ENCODE results near the gene PRDM4. TPM values are rescaled to one million over a fixed set of nuclear protein-coding genes. Genes with fewer than 3 reads are reported as not detected.

Gene PRDM4
- total RNA-seq, 1 experiment from 2014 or later: 20.5 TPM

DNA sequence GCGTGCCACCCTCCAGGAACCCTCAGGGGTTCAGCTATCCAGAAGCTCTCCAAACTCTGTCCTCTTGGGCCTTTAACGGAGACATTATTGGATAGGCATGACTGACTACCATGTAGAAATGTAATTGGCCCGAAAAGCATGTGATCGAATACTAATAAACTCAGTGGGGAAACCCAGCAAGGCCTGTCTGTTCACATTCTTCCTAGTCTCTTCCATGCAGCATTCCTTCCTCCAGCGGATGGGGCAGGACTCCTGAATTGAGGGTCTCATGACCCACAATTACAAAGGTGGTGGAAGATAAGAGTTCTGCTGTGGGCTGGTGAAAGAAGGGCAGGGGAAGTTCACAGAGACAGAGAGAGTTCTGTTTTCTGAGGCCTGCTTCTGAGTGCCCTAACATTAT is 6.5 kb upstream of the PRDM4 start (continued):
- TF ChIP-seq, protein P1, sequence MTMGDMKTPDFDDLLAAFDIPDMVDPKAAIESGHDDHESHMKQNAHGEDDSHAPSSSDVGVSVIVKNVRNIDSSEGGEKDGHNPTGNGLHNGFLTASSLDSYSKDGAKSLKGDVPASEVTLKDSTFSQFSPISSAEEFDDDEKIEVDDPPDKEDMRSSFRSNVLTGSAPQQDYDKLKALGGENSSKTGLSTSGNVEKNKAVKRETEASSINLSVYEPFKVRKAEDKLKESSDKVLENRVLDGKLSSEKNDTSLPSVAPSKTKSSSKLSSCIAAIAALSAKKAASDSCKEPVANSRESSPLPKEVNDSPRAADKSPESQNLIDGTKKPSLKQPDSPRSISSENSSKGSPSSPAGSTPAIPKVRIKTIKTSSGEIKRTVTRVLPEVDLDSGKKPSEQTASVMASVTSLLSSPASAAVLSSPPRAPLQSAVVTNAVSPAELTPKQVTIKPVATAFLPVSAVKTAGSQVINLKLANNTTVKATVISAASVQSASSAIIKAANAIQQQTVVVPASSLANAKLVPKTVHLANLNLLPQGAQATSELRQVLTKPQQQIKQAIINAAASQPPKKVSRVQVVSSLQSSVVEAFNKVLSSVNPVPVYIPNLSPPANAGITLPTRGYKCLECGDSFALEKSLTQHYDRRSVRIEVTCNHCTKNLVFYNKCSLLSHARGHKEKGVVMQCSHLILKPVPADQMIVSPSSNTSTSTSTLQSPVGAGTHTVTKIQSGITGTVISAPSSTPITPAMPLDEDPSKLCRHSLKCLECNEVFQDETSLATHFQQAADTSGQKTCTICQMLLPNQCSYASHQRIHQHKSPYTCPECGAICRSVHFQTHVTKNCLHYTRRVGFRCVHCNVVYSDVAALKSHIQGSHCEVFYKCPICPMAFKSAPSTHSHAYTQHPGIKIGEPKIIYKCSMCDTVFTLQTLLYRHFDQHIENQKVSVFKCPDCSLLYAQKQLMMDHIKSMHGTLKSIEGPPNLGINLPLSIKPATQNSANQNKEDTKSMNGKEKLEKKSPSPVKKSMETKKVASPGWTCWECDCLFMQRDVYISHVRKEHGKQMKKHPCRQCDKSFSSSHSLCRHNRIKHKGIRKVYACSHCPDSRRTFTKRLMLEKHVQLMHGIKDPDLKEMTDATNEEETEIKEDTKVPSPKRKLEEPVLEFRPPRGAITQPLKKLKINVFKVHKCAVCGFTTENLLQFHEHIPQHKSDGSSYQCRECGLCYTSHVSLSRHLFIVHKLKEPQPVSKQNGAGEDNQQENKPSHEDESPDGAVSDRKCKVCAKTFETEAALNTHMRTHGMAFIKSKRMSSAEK (CRISPR knock-in tag; IDR thresholded peaks at IDR 0.05; ENCODE audit: borderline replicate concordance): no peak

DNA sequence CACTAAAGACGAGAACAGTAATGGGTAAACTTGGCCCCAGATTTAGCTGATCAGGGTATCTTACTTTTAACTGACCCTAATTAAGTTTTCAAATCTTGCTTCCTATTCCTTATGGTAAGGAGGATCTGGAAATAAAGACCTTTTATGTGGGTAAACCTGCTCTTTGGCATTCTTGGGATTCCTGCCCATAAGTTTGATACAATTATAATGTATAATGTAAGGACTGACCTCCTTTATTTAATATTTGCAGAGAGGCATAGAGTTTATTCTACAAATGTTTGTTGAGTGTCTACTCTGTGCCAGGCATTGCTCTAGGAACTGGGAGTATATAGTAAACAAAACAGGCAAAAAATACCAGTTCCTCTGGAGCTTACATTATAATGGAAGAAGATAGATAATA is 4.4 kb upstream of the PRDM4 start:
- Mint-ChIP-seq H3K4me3 (no peak overlapping the region), H3K36me3 (no peaks in the 10 kb centered on the region), H3K4me1 (peaks cover 4% of the 10 kb centered on the region), H3K27me3 (ENCODE audit: low read depth) (peaks cover 22% of the 10 kb centered on the region), H3K27ac (no peak overlapping the region), H3K9me3 (no peaks in the 10 kb centered on the region)
- POLR2A ChIA-PET: no interaction called here
- ATAC-seq (no peak), DNase-seq (ENCODE audit: low spot score) (no peak)
- TF ChIP-seq, protein P2, sequence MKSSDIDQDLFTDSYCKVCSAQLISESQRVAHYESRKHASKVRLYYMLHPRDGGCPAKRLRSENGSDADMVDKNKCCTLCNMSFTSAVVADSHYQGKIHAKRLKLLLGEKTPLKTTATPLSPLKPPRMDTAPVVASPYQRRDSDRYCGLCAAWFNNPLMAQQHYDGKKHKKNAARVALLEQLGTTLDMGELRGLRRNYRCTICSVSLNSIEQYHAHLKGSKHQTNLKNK (CRISPR knock-in tag; IDR thresholded peaks at IDR 0.05): no peak
- TF ChIP-seq, protein P3, sequence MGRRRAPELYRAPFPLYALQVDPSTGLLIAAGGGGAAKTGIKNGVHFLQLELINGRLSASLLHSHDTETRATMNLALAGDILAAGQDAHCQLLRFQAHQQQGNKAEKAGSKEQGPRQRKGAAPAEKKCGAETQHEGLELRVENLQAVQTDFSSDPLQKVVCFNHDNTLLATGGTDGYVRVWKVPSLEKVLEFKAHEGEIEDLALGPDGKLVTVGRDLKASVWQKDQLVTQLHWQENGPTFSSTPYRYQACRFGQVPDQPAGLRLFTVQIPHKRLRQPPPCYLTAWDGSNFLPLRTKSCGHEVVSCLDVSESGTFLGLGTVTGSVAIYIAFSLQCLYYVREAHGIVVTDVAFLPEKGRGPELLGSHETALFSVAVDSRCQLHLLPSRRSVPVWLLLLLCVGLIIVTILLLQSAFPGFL (CRISPR knock-in tag; IDR thresholded peaks at IDR 0.05; ENCODE audit: borderline replicate concordance): no peak
- TF ChIP-seq TP53 (CRISPR knock-in tag; IDR thresholded peaks at IDR 0.05) (no peak), ZNF263 (CRISPR knock-in tag; IDR thresholded peaks at IDR 0.05; ENCODE audit: low read depth) (no peak), FOXK1 (CRISPR knock-in tag; IDR thresholded peaks at IDR 0.05) (no peak), JUN (CRISPR knock-in tag; IDR thresholded peaks at IDR 0.05) (no peak), ETV6 (CRISPR knock-in tag; IDR thresholded peaks at IDR 0.05) (no peak), NR2C2 (CRISPR knock-in tag; IDR thresholded peaks at IDR 0.05) (no peak), SOX15 (CRISPR knock-in tag; IDR thresholded peaks at IDR 0.05) (no peak)
- TF ChIP-seq, protein P4, sequence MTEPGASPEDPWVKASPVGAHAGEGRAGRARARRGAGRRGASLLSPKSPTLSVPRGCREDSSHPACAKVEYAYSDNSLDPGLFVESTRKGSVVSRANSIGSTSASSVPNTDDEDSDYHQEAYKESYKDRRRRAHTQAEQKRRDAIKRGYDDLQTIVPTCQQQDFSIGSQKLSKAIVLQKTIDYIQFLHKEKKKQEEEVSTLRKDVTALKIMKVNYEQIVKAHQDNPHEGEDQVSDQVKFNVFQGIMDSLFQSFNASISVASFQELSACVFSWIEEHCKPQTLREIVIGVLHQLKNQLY (CRISPR knock-in tag; IDR thresholded peaks at IDR 0.05): no peak
- TF ChIP-seq, protein P5, sequence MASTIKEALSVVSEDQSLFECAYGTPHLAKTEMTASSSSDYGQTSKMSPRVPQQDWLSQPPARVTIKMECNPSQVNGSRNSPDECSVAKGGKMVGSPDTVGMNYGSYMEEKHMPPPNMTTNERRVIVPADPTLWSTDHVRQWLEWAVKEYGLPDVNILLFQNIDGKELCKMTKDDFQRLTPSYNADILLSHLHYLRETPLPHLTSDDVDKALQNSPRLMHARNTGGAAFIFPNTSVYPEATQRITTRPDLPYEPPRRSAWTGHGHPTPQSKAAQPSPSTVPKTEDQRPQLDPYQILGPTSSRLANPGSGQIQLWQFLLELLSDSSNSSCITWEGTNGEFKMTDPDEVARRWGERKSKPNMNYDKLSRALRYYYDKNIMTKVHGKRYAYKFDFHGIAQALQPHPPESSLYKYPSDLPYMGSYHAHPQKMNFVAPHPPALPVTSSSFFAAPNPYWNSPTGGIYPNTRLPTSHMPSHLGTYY (CRISPR knock-in tag; IDR thresholded peaks at IDR 0.05): no peak
- TF ChIP-seq, protein P1 (CRISPR knock-in tag; IDR thresholded peaks at IDR 0.05; ENCODE audit: borderline replicate concordance): no peak
- TF ChIP-seq, protein P6, sequence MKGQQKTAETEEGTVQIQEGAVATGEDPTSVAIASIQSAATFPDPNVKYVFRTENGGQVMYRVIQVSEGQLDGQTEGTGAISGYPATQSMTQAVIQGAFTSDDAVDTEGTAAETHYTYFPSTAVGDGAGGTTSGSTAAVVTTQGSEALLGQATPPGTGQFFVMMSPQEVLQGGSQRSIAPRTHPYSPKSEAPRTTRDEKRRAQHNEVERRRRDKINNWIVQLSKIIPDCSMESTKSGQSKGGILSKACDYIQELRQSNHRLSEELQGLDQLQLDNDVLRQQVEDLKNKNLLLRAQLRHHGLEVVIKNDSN (CRISPR knock-in tag; IDR thresholded peaks at IDR 0.05): no peak
- TF ChIP-seq, protein P7, sequence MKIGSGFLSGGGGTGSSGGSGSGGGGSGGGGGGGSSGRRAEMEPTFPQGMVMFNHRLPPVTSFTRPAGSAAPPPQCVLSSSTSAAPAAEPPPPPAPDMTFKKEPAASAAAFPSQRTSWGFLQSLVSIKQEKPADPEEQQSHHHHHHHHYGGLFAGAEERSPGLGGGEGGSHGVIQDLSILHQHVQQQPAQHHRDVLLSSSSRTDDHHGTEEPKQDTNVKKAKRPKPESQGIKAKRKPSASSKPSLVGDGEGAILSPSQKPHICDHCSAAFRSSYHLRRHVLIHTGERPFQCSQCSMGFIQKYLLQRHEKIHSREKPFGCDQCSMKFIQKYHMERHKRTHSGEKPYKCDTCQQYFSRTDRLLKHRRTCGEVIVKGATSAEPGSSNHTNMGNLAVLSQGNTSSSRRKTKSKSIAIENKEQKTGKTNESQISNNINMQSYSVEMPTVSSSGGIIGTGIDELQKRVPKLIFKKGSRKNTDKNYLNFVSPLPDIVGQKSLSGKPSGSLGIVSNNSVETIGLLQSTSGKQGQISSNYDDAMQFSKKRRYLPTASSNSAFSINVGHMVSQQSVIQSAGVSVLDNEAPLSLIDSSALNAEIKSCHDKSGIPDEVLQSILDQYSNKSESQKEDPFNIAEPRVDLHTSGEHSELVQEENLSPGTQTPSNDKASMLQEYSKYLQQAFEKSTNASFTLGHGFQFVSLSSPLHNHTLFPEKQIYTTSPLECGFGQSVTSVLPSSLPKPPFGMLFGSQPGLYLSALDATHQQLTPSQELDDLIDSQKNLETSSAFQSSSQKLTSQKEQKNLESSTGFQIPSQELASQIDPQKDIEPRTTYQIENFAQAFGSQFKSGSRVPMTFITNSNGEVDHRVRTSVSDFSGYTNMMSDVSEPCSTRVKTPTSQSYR (CRISPR knock-in tag; IDR thresholded peaks at IDR 0.05): no peak
- CTCF ChIA-PET: interaction anchor here (1.0 kb wide), 1 partner anchor 120 kb away, joined by 3 read pairs; no protein-coding TSS in a partner anchor
